ENCODE results near the gene BDKRB2.

BDKRB2 gene

DNA sequence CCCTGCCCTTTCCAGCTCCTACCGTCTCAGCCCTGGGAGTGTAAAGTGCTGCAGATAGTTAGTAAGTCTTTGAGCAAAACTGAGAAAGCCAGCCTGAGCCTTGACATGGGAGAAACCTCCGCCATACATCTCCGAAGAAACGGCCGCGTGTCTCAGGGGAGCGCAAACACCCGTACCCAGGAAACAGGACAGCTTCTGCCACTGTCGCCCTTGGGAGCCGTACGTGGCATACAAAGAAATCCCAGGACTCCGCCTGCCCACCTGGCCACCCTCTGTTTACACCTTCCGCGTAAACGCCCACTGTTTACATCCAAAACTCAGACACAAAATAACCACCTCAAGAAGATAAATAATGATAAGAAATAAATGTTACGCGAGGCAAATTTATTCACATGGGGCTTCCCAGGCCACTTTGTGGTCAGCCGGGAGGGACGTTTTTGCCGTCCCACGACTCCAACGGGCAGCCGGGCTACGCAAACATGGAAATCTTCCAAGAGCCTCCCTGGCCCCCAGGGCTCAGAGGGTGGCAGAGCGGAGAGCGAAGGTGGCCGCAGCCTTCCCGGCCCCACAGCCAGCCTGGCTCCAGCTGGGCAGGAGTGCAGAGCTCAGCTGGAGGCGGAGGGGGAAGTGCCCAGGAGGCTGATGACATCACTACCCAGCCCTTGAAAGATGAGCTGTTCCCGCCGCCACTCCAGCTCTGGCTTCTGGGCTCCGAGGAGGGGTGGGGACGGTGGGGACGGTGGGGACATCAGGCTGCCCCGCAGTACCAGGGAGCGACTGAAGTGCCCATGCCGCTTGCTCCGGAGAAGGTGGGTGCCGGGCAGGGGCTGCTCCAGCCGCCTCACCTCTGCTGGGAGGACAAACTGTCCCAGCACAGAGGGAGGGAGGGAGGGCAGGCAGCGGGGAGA lies at the start of gene BDKRB2:
TSS of gene BDKRB2 (plus strand) at position 689 of the 908 bp plus-strand sequence. CDS start 32,269 bp downstream, outside the sequence.
- peak; percentile 42 to 72 for DNase-seq

DNA sequence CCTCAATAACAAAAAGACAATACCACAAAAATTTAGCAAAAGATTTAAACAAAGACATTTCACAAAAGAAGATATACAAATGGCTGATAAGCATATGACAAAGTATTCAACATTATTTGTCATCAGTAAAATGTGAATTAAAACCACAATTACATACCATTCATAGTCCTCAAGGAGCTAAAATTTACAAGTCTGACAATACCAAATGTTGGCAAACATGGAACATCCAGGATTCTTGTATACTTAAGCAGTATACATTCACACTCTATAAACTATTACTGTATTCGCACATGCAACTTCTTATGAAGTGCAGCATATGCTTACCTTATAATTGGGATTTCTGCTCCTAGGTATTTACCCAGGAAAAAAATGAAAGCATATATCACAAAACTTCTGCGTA lies 49.7 kb upstream of the BDKRB2 start:
- DNase-seq = no peak

DNA sequence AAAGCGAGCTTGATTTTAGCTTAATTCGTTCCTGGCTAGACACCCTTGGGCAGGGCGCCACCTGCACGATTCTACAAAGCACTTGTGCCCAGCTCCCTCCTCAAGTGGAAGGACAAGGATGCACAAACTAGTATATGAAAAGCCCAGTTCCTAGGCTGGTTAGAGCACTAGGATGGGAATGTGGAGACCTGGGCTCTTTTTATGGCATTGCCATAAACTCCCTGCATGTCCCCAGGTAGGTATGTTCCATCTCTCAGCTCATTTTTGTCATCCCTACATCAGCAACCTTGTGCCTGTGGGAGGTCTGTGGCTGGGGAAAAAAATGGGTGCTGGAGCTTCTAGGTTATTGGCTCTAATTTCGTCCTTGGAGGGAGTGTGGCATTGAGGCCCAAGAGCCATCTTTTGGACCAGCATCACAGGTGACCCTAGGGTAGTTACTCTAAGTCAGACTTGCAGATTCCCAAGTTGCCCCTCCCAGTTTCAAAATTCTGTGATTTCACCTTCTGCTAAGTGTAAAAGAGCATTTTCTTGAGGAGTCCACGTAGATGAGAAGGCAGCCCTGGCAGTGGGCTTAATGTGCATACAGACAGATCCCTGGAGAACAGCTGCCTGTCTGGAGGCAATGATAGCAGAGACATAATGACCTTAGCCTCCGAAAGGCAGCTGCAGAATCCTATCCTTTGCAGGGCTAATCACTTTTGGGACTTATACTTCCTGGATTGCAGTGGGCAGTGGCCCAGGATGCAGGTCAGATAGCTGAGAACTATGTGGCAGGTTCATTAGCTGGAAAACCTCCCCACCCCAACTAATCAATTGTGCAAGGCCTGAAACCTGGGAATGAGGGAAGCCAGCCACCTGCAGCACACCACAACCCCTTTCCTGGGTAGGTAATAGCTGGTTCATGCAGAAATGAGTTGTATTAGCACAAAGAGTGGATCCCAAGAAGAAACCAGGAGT lies 47.6 kb upstream of the BDKRB2 start:
- no peak for DNase-seq

DNA sequence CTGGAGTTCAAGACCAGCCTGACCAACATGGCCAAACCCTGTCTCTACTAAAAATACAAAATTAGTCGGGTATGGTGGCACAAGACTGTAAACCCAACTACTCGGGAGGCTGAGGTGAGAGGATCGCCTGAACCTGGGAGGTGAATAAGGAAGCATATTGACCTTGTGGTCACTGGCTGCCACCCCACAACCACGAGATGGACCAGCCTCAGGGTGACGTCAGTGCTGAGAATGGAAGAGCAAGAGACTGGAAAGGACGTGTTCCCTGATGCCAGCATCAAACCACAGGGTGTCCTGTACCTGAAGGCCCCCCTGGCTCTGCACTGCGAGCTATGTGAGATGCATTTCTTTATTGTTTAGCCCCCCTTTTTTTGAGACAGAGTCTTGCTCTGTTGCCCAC lies 45.9 kb upstream of the BDKRB2 start:
- no peak for DNase-seq

DNA sequence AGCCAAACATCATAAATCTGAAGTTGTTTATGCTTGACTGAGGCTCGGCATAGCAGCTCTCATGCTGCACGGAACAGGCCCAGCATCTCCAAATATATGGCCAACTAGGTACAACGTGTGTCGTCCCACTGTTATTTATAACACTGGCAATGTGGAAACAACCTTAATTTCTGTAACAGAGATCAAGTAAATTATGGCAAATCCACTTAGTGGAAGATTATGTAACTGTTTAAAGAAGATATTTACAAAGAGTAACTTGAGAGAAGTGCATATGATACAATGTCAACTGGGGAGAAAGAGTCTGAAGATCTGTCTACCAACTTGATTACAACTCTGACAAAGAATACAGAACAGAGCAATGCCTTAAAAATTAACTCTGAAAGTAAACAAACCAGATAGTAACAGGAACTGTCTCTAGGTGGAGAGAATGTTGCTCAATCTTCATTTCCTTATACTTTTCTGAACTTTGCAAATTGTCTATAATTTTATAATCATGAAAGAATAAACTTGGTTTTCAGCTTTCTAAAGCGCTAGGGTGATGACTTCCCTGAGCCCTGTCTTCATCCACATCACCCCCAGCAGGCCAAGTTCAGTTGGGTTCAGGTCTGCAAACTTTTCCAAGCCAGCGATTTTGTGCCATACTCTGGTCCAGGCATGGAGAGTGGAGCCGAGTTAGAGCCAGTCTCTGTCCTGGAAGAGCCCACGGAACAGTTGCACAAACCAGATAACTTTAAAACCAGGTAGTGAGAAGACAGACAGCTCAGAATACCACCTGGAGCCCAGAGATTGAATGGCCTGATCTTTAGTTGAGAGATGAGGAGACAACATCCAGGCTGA lies 44.3 kb upstream of the BDKRB2 start:
- DNase-seq = no peak

DNA sequence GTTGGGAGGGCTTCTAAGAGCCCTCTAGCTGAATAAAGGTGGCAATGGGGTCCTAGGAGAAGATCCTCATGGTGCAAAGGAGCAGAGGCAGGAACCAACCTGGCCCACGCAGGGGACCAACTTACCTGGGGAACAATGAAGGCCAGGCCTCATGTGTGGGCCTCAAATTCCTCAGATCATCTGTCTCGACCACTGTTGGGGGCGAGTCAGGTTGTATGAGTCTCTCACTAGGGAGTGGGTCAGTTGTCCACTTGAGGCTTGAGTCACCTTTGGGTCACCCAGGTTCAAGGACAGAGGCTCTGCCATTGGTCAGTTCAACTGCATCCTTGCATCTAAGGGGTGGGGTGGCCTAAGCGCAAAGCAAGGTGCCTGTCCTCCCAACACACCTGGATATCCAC lies 43.7 kb upstream of the BDKRB2 start:
- no peak for DNase-seq

DNA sequence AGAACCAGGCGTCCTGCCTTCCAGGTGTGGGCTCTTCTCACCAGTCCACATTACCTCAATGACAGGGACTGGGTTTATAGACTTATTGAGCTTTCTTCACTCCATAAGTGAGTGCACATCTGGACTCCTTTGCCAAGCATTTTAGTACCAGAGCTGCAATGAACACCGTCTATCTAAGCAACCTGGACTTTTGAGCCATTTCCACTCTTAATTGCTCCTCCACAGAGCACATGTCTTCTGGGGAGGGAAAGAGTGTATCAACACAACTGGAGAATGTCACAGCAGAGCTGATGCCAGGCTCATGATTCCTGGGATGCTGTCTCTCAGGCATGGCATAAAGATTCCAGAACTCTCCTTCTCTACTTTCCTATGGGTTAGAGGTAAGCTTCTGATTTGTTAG lies 43.0 kb upstream of the BDKRB2 start:
- DNase-seq = no peak

DNA sequence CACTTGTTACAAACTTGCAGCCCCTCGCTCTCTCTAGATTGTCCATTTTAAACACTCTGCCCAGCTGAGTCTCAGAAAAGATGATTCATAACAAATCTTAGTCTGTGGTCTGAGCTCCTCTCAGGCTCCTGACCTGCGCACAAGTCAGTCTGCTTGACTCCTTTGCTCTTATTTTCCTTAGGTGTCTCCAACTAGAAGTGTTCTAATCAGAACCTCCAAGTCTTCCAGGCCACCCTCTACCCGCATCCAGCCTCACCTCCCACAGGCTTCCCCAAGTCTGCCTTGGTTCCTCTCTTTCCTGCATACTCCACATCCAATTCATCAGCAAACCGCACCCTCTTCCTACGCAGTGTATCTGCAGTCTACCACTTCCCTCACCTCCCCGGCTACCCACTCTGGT lies 42.4 kb upstream of the BDKRB2 start:
- no peak for DNase-seq

DNA sequence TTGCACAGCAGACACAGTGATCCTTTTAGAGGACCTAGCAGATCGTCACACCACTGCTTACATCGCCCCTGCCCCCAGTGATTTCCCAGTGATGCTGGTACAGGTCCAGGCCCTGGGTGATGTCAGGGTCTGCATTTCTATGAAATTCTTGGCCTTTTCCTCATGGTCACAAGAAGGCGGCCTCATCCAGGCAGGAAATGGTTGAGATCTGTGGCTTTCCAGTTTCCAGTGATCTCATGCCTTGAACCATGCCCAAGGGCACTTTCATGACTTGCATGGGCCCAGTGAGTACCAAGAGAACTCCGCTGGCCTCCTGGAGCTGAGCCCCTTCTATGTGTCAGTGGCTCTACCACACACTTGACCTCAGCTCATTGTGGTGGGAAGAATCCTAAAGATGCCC lies 41.9 kb upstream of the BDKRB2 start:
- no peak for DNase-seq

DNA sequence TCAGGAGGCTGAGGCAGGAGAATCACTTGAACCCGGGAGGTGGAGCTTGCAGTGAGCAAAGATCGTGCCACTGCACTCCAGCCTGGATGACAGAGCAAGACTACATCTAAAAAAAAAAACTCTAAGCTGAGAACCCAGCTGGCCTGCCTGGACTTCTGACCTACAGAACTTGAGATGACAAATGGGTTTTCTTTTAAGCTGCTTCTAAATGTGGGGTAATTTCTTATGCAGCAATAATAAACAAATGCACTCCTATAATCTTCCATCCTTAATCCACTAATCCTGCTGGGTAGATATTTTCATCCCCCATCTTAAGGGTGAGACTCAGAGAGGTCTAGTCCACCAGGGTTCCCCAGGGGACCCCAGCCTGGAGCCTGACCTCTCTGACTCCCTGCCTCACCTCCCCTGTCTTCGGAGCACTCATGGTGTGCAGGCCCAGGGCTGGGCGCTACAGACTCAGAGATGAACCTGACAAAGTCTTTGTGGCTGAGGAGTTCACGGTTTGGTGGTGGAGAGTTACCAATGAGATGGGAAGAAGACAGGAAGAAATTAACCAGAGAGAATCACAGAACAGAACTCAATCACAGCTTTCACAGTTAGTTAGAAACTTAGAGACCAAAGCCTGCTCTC lies 39.7 kb upstream of the BDKRB2 start:
- DNase-seq = no peak

DNA sequence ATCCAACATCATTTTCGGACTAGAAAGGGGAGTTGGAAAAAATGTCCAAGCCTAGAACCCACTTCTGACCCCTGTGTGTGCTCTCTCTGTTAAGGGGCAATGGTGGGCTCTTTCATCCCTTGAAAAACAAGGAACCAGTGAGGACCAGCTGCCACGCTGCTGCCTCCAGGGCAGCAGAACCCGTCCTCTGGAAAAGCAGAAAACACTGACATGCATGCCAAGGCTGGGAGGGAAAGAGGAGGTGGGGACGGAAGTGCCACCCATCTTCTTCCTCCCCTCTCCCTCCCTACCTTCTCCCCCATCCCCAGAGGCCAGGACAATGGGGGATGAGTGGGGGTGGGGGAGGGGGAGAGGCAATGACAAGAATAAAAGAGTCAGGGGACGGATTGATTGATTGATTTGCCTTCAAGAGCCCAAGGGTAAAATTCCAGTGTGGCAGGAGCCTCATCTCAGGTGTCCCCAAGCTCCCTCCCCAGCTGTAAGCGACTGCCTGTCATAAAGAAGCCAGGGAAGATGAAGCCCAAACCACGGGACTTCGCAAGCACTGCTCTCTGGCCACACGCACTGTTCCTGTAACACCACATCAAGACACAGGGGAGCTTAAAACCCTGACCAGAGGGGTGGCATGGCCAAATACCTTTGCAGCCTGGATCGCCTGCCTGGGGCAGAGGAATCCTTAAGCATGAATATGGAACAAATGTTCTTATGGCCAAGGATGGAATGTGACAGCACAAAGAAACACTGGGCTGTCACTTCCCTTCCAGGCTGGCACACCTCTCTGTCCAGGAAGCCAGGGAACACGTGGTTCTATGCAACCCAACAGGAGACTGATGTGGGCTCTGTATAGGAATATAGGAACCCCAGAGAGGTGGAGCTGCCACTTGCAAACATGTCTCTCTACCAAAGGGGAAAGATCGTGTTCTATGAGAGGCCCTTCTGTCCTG lies 38.9 kb upstream of the BDKRB2 start:
- DNase-seq = no peak

DNA sequence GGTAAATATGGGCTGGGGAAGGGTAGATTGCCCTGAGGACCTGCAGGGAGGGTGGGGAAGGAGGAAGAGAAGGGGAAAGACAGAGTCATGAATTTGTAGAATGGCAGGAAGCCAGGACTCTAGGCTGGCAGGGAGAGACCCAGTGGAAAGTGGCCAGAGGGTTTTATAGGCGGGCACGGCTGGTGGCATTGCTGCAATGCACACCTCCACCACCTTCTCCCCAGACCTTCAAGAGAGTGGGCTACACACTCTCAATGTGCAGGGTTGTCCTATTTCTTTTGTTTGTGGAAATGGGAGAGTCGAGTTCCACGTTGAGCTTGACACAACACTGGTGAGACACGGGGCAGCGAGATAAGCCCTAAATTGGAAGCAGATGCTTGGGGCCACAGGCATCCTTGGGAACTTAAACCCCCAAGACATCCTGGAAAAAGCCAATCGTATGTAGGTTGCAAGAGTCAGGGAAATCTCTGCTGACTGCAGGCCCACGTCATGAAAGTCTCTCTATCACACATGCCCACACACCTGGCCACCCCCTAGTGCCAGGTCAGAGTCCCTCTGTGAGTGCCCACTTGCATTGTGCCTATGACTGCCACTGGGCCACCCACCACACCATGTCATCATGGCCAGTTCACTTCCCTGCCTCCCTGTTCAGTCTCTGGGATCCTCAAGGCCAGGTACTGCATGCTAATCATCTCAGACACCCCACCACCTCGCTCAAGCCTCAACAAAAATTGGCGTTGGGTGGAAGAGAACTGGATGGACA lies 38.0 kb upstream of the BDKRB2 start:
- DNase-seq = no peak

DNA sequence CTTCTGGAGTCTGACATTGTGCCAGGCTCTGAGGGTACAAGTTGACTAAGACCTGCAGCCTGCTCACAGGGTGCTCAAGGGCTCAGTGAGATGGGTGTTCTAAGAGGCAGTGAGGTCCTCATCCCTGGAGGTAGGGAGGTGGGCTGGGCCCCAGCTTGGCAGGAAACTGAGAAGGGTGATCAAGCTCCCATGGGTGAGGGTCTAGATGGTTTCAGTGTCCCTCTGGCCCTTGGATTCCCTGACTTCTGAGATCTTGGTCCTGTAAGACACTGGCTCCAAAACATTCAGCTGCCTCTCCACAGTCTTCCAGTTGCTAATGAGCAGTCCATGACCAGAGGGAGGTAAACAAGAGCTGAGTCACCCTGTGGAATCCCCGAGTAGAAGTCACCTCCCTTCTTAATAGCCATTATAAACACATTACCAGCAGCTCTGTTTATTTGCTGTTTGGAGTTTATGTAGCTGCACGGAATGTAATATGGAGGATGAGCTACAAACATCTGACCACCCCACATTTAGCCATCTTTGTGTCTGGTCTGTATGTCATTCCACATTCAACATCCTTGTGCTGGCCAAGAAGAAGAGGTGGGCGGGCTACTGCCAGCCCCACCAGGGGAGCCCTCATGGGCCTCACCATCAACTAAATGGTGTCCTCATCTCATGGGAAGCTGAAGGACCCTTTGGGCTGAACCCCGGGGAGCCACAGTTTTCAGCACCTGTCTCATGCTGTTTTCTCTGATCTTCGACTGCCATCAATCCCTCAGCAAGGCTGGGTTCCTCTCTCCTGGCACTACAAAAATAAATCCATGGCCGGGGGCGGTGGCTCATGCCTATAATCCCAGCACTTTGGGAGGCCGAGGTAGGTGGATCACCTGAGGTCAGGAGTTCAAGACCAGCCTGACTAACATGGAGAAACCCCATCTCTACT lies 37.2 kb upstream of the BDKRB2 start:
- DNase-seq = no peak

DNA sequence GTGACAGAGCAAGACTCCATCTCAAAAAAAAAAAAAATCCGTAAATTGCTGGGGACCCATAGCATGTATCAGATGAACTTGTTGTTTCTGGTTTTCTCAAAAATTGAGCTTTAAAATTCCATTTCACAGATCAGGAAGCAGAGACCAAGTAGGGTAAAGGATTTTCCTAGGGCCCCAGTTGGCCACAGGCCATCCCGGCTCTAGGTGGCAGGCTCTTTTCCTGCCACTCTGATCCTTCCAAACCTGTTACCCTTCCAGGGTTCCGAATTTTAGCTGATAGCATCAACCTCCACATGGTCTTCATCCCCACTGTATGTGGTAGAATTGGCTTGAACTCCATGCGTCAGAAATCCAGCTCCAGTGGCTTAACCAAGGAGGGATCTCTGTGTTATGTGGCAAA lies 36.1 kb upstream of the BDKRB2 start:
- DNase-seq = no peak

DNA sequence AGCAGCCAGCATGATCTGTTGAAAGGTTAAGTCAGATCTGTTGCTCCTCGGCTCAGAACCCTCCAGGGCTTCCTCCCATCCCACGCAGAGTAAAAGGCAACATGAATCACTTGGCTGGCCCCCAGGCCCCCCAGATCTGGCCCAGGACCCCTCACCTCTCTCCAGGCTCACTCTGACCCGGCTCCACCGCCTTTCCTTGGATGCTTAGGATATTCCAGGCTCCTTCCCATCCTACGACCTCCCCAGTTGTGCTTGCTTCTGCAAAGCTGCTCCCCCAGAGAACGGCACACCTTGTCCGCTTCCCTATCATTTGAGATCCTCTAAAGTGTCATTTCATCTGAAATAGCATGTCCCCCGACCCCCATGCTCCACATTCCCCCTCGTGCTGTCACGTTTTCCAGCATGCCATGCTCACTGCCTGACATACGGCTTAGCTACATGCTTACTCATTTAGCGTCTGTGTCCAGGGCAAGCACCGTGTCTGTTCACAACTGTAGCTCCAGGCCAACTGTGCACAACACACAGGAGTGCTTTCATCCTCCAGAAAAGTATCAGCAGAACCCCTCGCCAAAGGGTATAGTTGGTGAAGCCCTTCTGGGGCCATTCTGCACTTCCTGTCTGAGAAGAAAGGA lies 33.6 kb upstream of the BDKRB2 start:
- DNase-seq = no peak

DNA sequence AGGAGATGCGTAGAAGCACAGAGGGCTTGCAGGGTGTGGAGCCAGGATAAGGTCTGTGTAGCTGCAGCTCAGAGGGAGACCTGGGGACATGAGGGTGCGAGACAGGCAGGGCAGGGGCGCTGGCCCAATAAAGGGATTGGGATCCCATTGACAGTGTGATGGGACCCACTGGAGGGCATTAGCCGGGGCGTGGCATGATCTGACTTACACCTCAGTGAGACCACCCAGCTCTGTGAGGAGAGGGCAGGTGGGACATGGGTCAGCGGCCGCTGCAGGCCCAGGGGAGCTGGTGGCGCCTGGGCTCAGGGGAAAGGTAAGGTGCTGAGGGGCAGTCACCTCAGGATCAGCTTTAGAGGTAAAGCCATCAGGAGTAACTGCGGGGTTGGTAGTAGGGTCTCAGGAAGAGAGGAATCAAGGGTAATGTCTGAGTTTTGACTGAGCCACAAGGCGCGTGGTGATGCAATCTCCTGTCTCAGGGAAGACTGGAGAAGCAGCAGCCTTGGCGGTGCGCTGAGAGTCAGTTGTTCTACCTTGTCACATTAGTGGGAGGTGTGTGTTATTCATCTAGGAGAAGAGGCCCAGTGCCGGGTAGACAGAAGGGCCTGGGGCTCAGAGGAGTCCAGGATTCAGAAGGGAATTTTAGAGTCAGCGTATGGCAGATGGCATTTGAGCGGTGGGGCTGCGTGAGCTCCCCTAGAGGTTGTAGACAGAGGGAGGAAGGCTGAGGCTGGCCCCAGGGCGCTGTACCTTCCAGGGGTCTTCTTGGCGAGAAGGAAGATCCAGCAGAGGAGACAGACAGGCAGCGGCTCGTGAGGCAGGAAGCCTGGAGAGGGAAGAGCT lies 30.8 kb upstream of the BDKRB2 start:
- DNase-seq = no peak

DNA sequence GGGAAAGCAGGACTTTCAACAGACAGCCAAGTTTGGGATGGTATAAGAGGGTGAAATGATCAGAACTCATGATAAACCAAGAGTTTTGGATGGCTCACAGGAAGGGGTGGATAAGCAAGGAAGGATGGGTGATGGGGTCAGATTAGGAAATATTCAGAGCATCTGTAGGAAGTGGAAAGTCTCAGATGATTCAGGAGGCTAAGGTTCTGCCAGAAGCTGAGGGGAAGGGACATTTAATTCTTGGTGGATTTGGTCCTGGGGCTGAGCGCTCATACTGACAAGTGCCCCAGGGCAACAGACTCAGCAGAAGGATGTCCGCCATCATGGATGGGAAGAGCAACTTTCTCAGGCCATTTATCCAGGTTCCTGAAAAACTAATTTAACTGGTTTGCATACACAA lies 28.4 kb upstream of the BDKRB2 start:
- no peak for DNase-seq

DNA sequence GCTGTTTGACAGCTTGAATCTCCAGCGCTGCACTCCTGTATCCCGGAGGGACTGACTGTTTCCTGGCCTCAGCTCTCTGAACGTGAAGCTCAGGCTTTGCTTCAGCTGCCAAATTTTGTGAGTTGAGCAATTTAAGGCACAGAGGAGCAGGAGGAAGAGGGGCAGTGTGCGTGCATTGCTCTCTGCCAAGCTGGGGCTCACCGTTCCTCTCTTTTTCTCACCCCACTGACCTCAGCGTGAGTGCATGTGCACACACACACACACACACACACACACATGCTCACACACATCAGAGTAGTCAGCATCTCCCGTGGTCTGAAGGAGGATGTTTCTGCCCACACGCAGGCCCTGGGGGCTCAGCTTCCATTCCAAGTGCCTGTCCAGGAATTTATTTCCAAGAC lies 27.8 kb upstream of the BDKRB2 start:
- no peak for DNase-seq
